GM10266 (cell line): ENCODE data around the gene PEX5L.

Experiments
- DNase-seq: peaks from one replicate; pipeline ENCODE4 v3.0.0; 2012; ENCODE audit errors: extremely low spot score
- TF ChIP-seq, protein P1 (sequence below): IDR thresholded peaks from 2 replicates; pipeline ENCODE4 v1.5.1; 2012; ENCODE audit warnings: mild to moderate bottlenecking, low read depth; ENCODE audit not compliant: control insufficient read depth, insufficient read depth; ENCODE audit errors: missing control alignments

Gene PEX5L

DNA sequence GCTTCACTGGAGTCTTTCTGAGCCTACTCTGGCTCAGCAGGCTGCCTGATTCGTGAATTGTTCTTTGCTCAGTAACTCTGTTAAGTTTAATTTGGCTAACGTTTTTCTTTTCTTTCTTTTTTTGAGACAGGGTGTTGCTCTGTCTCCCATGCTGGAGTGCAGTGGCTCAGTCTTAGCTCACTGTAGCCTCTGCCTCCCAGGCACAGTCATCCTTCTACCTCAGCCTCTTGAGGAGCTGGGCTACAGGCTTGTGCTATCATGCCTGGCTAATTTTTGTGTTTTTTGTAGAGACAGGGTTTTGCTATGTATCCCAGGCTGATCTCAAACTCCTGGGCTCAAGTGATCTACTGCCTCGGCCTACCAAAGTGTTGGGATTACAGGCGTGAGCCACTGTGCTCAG, 165.0 kb downstream of the PEX5L start:
- no peak for DNase-seq
- TF ChIP-seq, protein P1, sequence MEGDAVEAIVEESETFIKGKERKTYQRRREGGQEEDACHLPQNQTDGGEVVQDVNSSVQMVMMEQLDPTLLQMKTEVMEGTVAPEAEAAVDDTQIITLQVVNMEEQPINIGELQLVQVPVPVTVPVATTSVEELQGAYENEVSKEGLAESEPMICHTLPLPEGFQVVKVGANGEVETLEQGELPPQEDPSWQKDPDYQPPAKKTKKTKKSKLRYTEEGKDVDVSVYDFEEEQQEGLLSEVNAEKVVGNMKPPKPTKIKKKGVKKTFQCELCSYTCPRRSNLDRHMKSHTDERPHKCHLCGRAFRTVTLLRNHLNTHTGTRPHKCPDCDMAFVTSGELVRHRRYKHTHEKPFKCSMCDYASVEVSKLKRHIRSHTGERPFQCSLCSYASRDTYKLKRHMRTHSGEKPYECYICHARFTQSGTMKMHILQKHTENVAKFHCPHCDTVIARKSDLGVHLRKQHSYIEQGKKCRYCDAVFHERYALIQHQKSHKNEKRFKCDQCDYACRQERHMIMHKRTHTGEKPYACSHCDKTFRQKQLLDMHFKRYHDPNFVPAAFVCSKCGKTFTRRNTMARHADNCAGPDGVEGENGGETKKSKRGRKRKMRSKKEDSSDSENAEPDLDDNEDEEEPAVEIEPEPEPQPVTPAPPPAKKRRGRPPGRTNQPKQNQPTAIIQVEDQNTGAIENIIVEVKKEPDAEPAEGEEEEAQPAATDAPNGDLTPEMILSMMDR = no peak

DNA sequence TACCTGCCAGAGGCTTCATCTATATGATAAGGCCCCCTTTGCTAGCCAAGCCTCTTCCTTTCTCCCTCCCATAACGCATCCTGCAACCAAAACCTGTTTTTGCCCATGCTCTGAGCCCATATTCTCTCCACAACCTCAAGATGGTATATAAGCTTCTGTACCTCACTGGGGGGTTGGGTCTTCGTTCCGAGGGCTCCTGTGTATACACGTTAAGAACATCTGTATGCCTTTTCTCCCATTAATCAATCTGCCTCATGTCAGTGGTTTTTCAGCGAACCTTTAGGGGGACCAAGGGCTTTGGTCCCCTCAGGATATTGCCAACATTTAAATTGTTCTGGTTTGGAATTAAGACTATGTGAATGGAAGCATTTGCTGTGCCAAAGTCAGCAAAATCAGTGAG, 168.0 kb downstream of the PEX5L start:
- TF ChIP-seq, protein P1 = no peak
- DNase-seq = no peak

- DNase-seq = no peak
- TF ChIP-seq, protein P1 = no peak
Observed at GRCh38 chr3:179867961-179868360, 168.8 kb downstream of the PEX5L start.

DNA sequence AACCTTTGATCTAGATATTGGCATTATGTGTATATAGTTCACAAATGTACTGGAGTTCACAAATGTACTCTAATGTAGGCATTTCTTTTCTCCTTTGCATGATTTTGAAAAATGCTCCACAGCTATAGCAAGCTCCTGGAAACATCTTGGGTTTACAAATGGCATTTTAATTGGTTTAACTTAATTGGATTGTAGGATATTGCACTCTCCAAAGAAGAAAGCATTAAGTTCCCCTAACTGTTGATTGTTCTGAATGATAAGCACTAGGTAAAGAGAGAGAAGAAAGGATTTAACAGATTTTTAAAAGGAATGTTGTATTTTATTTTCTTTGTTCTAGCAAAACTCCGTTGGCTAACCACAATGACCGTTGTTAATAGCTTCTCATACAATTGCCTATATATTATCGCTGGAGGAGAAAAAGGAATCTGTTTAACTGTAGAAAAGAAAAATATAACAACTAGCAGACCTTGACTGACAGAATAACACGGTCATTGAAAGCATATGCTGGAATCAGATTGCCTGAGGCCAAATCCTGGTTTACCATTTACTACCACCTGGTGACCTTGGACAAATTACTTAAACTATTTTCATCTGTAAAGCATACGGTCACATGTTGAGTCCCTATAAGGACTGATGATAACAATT, 170.8 kb downstream of the PEX5L start:
- DNase-seq = no peak
- TF ChIP-seq, protein P1 = no peak

DNA sequence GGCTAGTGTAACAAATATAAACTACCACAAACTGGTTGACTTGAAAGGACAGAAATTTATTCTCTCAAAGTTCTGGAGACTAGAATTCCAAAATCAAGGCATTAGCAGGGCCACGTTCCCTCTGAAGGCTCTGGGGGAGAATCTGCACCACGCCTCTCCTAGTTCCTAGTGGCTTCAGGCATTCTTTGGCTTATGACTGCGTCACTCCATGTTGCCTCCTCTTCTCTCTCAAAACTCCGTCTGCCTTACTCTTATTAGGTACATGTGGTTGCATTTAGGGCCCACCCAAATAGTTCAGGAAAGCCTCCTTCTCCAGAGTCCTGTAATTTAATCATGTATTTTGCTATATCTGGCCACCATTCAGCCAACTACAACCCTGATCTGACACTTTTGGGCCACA, 174.8 kb downstream of the PEX5L start:
- DNase-seq = no peak
- TF ChIP-seq, protein P1 = no peak

GRCh38 chr3:179861292-179861691, 175.4 kb downstream of the PEX5L start:
- TF ChIP-seq, protein P1 = no peak
- DNase-seq = no peak

GRCh38 chr3:179860275-179861107, 176.2 kb downstream of the PEX5L start:
- TF ChIP-seq, protein P1 = no peak
- peak; percentile 15 for DNase-seq
